Measurements from ENCODE around the gene SKOR2.

Gene SKOR2

DNA sequence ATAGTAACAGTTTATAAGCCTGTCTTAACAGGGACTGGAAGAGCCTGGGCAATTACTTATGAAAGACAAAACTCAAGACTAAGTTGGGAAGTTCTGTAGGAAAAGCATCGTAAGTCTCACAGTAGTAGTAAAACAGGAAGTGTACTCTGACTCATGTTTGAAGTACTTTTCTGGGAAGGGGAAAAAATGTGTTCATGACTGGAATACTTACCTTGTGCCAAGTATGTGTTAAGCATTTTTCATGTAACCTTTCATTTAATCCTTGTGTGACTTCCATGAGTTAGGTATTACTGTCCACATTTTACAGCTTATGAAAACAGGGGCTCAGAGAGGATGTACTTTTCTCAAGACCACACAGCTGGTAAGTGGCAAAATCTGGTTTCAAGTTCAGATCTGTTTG is 13.7 kb upstream of the SKOR2 start:
- Histone ChIP-seq H3K27me3 (ENCODE audit: control insufficient read depth, insufficient read depth, low read length) (peaks cover 50% of the 10 kb centered on the region), H3K4me1 (ENCODE audit: control insufficient read depth, insufficient read depth, low read length) (no peaks in the 10 kb centered on the region), H3K9me3 (ENCODE audit: control insufficient read depth, low read length) (no peaks in the 10 kb centered on the region)

DNA sequence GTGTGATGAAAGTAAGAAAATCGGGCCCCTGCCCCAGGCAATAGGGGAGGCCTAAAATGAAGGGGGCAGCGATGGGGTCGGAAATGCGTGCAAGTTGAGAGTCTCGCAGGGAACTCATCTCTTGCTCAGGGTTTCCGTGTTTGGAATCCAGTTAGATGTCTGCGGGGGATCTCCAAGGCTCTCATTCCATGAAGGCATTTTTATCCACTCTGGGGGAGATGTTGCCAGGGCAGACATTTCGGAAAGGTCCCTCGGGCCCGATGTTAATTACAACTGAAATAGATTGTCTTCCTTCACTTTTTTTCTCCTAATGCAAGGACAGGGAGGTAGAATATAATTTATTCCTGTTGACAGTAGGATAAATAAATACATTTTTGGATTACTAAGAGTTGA is 12.8 kb upstream of the SKOR2 start:
- Histone ChIP-seq H3K36me3 (ENCODE audit: control insufficient read depth, insufficient read depth, low read length) (no peaks in the 10 kb centered on the region), H3K9ac (ENCODE audit: low read length) (no peak overlapping the region), H3K4me1 (ENCODE audit: control insufficient read depth, insufficient read depth, low read length) (no peaks in the 10 kb centered on the region), H3K4me3 (ENCODE audit: low read length) (no peak overlapping the region), H3K9me3 (ENCODE audit: control insufficient read depth, low read length) (no peaks in the 10 kb centered on the region), H3K27me3 (ENCODE audit: control insufficient read depth, insufficient read depth, low read length) (peaks cover 59% of the 10 kb centered on the region)

More for the DNA sequence above, 13.7 kb upstream of the SKOR2 start:
- Histone ChIP-seq H3K4me3 (ENCODE audit: low read length) (no peak overlapping the region), H3K36me3 (ENCODE audit: control insufficient read depth, insufficient read depth, low read length) (no peaks in the 10 kb centered on the region), H3K9ac (ENCODE audit: low read length) (no peak overlapping the region)

- peaks cover 63% of the 10 kb centered on the region for H3K27me3 ChIP-seq (ENCODE audit: control insufficient read depth, insufficient read depth, low read length)
- no peaks in the 10 kb centered on the region for H3K36me3 ChIP-seq (ENCODE audit: control insufficient read depth, insufficient read depth, low read length)
- no peak overlapping the region for H3K4me3 ChIP-seq (ENCODE audit: low read length)
Observed at GRCh38 chr18:47263430-47264307, 12.2 kb upstream of the SKOR2 start.

DNA sequence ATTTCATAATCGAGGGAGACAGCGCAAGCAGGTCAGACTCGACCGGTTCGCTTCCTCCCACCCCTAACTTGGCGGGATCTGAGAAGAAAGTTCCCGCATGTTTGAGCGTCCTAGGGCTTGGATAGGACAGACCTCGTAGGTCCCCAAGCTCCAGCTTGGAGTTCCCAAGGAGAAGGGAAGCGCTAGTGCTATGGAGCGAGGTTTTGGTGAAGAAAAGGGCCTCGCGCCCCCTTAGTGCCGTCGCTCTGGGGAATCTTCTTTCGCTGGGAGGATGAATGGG is 11.6 kb upstream of the SKOR2 start:
- Histone ChIP-seq H3K9ac (ENCODE audit: low read length) (no peak overlapping the region), H3K4me3 (ENCODE audit: low read length) (no peak overlapping the region), H3K9me3 (ENCODE audit: control insufficient read depth, low read length) (no peaks in the 10 kb centered on the region), H3K27me3 (ENCODE audit: control insufficient read depth, insufficient read depth, low read length) (peaks cover 63% of the 10 kb centered on the region), H3K36me3 (ENCODE audit: control insufficient read depth, insufficient read depth, low read length) (no peaks in the 10 kb centered on the region), H3K4me1 (ENCODE audit: control insufficient read depth, insufficient read depth, low read length) (no peaks in the 10 kb centered on the region)

More at GRCh38 chr18:47263430-47264307, 12.2 kb upstream of the SKOR2 start:
- Histone ChIP-seq H3K9ac (ENCODE audit: low read length) (no peak overlapping the region), H3K9me3 (ENCODE audit: control insufficient read depth, low read length) (no peaks in the 10 kb centered on the region), H3K4me1 (ENCODE audit: control insufficient read depth, insufficient read depth, low read length) (no peaks in the 10 kb centered on the region)

DNA sequence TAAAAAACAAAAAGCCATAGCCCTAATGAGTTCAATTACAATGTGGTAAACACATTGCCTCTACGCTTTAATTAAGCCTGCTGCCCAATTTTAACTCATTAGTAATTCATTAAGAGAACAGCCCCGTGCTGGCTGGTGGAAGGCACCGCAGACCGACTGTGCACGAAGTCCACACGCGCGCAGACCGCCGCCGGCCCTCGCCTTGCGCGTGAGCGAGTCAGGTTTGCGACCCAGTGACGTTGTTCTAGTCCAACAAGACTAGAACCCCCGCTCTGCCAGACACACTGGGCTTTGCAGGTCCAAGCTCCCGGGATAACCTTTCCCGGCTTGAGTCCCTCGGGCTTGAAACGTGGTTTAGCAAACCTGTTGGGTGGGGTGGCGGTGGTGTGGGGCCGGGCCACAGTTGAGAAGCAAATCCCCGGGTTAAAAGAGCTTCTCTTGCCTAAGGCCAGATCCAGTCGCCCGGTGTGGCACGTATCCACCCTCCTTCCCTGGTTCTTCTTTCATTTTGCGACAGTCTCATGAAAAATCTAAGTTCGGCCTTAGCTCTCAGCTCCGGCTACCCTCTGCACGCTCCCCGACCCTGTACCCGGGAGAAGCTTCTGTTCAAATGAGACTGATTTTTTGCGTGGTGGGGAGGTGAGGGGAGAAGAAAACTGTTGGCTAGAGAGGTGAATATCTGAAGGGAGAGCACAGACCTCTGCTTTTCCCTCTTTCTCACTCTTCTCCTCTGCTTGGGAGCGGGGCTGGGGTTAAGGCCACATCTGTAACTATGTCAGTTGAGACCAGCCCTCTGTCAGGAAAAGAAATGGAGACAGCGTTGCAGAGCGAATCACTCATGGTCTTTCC is 11.1 kb upstream of the SKOR2 start:
- no peak overlapping the region for H3K9ac ChIP-seq (ENCODE audit: low read length)
- no peaks in the 10 kb centered on the region for H3K4me1 ChIP-seq (ENCODE audit: control insufficient read depth, insufficient read depth, low read length)
- peaks cover 63% of the 10 kb centered on the region for H3K27me3 ChIP-seq (ENCODE audit: control insufficient read depth, insufficient read depth, low read length)
- no peaks in the 10 kb centered on the region for H3K36me3 ChIP-seq (ENCODE audit: control insufficient read depth, insufficient read depth, low read length)
- no peak overlapping the region for H3K4me3 ChIP-seq (ENCODE audit: low read length)
- no peaks in the 10 kb centered on the region for H3K9me3 ChIP-seq (ENCODE audit: control insufficient read depth, low read length)

DNA sequence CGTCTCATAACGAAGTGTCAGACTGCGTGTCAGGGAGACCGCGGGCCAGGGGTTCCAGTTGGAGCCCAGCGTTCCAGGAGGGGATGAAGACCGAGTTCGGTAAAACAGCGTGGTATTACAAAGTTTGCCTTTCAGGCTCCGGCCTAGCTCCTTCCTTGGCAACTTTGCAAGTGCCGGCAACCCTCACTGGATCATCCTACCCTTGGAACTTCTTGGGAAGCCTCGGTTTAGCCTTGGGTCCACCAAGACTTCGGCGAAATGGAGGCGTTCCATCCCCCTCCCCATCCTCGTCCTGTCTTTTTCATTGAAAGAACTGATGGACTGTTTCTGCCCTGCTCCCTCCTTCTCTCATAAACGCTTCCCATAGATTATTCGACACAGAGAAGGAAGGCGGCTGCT is 10.4 kb upstream of the SKOR2 start:
- Histone ChIP-seq H3K4me1 (ENCODE audit: control insufficient read depth, insufficient read depth, low read length) (no peaks in the 10 kb centered on the region), H3K4me3 (ENCODE audit: low read length) (no peak overlapping the region), H3K27me3 (ENCODE audit: control insufficient read depth, insufficient read depth, low read length) (peaks cover 63% of the 10 kb centered on the region), H3K9ac (ENCODE audit: low read length) (no peak overlapping the region), H3K9me3 (ENCODE audit: control insufficient read depth, low read length) (no peaks in the 10 kb centered on the region), H3K36me3 (ENCODE audit: control insufficient read depth, insufficient read depth, low read length) (no peaks in the 10 kb centered on the region)

DNA sequence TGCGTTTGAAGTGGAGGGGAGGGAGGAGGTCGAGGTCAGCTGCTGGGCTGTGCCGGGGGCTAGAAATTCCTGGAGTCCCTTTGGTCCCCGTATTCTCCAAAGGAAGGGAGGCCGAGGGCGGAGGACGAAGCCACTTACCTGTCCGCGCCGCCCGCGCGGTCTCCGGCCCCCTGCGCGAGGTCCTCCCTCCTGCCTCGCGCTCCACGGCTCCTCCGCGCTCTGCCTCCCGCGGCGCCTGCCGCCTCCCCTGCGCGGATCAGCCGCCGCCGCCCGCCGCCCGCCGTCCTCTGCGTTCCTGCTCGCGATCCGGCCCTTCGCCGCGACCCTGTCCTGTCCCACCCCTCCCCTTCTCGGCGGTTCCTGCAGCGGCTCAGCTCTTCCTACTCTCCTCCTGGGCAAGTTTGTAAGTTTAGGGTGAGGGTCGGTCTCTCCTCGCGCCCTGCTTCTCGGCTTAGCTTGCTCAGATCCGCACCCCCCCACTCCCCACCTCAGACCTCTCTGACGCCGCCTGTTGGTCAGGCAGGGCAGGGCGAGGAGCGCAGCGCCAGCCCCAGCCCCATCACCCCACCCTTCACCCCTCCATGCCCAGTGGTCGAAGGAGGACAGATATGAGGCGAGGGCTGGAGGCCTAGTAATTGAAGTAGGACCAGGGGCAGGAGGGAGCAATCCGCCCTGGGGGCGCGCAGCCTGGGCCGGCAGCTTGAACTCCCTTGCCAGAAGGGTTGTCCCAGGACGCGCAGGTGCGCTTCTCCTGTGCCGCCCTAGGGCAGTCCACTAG is 9.7 kb upstream of the SKOR2 start:
- H3K9ac ChIP-seq (ENCODE audit: low read length) = no peak overlapping the region
- no peak overlapping the region for H3K4me3 ChIP-seq (ENCODE audit: low read length)
- H3K9me3 ChIP-seq (ENCODE audit: control insufficient read depth, low read length) = no peaks in the 10 kb centered on the region
- H3K36me3 ChIP-seq (ENCODE audit: control insufficient read depth, insufficient read depth, low read length) = no peaks in the 10 kb centered on the region
- H3K27me3 ChIP-seq (ENCODE audit: control insufficient read depth, insufficient read depth, low read length) = peaks cover 65% of the 10 kb centered on the region
- no peaks in the 10 kb centered on the region for H3K4me1 ChIP-seq (ENCODE audit: control insufficient read depth, insufficient read depth, low read length)

- Histone ChIP-seq H3K4me3 (ENCODE audit: low read length) (no peak overlapping the region), H3K36me3 (ENCODE audit: control insufficient read depth, insufficient read depth, low read length) (no peaks in the 10 kb centered on the region), H3K4me1 (ENCODE audit: control insufficient read depth, insufficient read depth, low read length) (no peaks in the 10 kb centered on the region), H3K27me3 (ENCODE audit: control insufficient read depth, insufficient read depth, low read length) (peaks cover 73% of the 10 kb centered on the region), H3K9me3 (ENCODE audit: control insufficient read depth, low read length) (no peaks in the 10 kb centered on the region), H3K9ac (ENCODE audit: low read length) (no peak overlapping the region)
Observed at GRCh38 chr18:47260120-47260923, 8.9 kb upstream of the SKOR2 start.

- Histone ChIP-seq H3K4me1 (ENCODE audit: control insufficient read depth, insufficient read depth, low read length) (no peaks in the 10 kb centered on the region), H3K9ac (ENCODE audit: low read length) (no peak overlapping the region), H3K36me3 (ENCODE audit: control insufficient read depth, insufficient read depth, low read length) (no peaks in the 10 kb centered on the region), H3K4me3 (ENCODE audit: low read length) (no peak overlapping the region), H3K9me3 (ENCODE audit: control insufficient read depth, low read length) (no peaks in the 10 kb centered on the region), H3K27me3 (ENCODE audit: control insufficient read depth, insufficient read depth, low read length) (peaks cover 63% of the 10 kb centered on the region)
Observed at GRCh38 chr18:47254341-47254939, 3.0 kb upstream of the SKOR2 start.

GRCh38 chr18:47253101-47253654 is 1.7 kb upstream of the SKOR2 start:
- H3K4me1 ChIP-seq (ENCODE audit: control insufficient read depth, insufficient read depth, low read length) = no peaks in the 10 kb centered on the region
- H3K9me3 ChIP-seq (ENCODE audit: control insufficient read depth, low read length) = no peaks in the 10 kb centered on the region
- no peak overlapping the region for H3K4me3 ChIP-seq (ENCODE audit: low read length)
- no peaks in the 10 kb centered on the region for H3K36me3 ChIP-seq (ENCODE audit: control insufficient read depth, insufficient read depth, low read length)
- no peak overlapping the region for H3K9ac ChIP-seq (ENCODE audit: low read length)
- H3K27me3 ChIP-seq (ENCODE audit: control insufficient read depth, insufficient read depth, low read length) = peaks cover 69% of the 10 kb centered on the region

Measured in mucosa of stomach (tissue), 1 donor.